Sigmoid colon (tissue), 7 donors: ENCODE measurements around the gene HIVEP3. TPM values are rescaled to one million over a fixed set of nuclear protein-coding genes. Genes with fewer than 3 reads are reported as not detected.

ENCODE experiments used
- DNase-seq: peaks from one replicate; pipeline ENCODE4 v3.0.0-alpha.2; 2019
- H3K27ac ChIP-seq, 4 donors: fragments of 200-600 bp; sonication (generic); one replicate each; pipeline ENCODE4 v1.5.1; 2016 to 2019; ENCODE audit warnings: mild to moderate bottlenecking in 1 of 4
- H3K27me3 ChIP-seq, 3 donors: fragments of 200-600 bp; sonication (generic); one replicate each; pipeline ENCODE4 v1.5.1; 2019; ENCODE audit warnings: mild to moderate bottlenecking in 1 of 3
- H3K36me3 ChIP-seq, 4 donors: fragments of 200-600 bp; sonication (generic); one replicate each; pipeline ENCODE4 v1.5.1; 2016 to 2019
- H3K4me1 ChIP-seq, 4 donors: fragments of 200-600 bp; sonication (generic); one replicate each; pipeline ENCODE4 v1.5.1; 2017 to 2019
- H3K4me3 ChIP-seq, 4 donors: fragments of 200-600 bp; sonication (generic); one replicate each; pipeline ENCODE4 v1.5.1; 2017 to 2019; ENCODE audit warnings: mild to moderate bottlenecking in 2 of 4, moderate library complexity in 1 of 4
- H3K9me3 ChIP-seq, 4 donors: fragments of 200-600 bp in 3 of 4; sonication (generic) in 3 of 4; one replicate each; pipeline versions ENCODE4 v1.5.1 to v1.6.1; 2013 to 2019
- EP300 ChIP-seq, 4 donors: sonication (generic); formaldehyde crosslinking; IDR thresholded peaks; one replicate each; pipeline ENCODE4 v1.6.1; 2017; ENCODE audit warnings: antibody characterized with exemption in 4 of 4
- POLR2A ChIP-seq, 2 donors: fragments of 450-650 bp; IDR thresholded peaks; one replicate each; pipeline ENCODE4 v1.6.1; 2016; ENCODE audit warnings: antibody characterized with exemption in 2 of 2, mild to moderate bottlenecking in 2 of 2, moderate library complexity in 2 of 2
- POLR2AphosphoS5 ChIP-seq, 4 donors: sonication (generic); formaldehyde crosslinking; IDR thresholded peaks; one replicate each; pipeline ENCODE4 v1.6.1; 2017; ENCODE audit warnings: antibody characterized with exemption in 4 of 4
- WGBS, 2 donors: extraction: QIAGEN DNeasy Blood & Tissue Kit; methylation state at CpG; one replicate each; pipeline ENCODE4 v1.1.7; 2013; 5-methylcytosine and 5-hydroxymethylcytosine counted together
- intact Hi-C: fragments of 100-400 bp; cut with DNase I; formaldehyde crosslinking; loops from one replicate; pipeline ENCODE4 v1.15.1; 2023
- polyA plus RNA-seq, 3 donors: library from polyadenylated mRNA; stranded (reverse); fragments of 200-250 nt; gene quantifications; one replicate each; pipeline ENCODE4 v1.2.3, GENCODE V29; 2013
- total RNA-seq, 4 donors: library from RNA; depleted of rRNA; stranded (reverse); fragments of >200 nt; gene quantifications; one replicate each; pipeline ENCODE4 v1.1.0, GENCODE V29; 2016
- TF ChIP-seq, protein P1 (sequence below), 4 experiments: fragments of 450-650 bp in 3 of 4; fragments of 200-600 bp in 1 of 4; IDR thresholded peaks; one replicate each; pipeline ENCODE4 v1.5.1; 2016 to 2019; ENCODE audit warnings: antibody characterized with exemption in 4 of 4, mild to moderate bottlenecking in 3 of 4, moderate library complexity in 2 of 4
- donor health status: healthy with polysubstance abuse.
- donor health status: Bipolar disorder and iron deficiency.
- donor health status: healthy.

The HIVEP3 gene
- total and polyA plus RNA-seq, 7 donors = 1.4 to 7.8 (median 3.2) TPM

DNA sequence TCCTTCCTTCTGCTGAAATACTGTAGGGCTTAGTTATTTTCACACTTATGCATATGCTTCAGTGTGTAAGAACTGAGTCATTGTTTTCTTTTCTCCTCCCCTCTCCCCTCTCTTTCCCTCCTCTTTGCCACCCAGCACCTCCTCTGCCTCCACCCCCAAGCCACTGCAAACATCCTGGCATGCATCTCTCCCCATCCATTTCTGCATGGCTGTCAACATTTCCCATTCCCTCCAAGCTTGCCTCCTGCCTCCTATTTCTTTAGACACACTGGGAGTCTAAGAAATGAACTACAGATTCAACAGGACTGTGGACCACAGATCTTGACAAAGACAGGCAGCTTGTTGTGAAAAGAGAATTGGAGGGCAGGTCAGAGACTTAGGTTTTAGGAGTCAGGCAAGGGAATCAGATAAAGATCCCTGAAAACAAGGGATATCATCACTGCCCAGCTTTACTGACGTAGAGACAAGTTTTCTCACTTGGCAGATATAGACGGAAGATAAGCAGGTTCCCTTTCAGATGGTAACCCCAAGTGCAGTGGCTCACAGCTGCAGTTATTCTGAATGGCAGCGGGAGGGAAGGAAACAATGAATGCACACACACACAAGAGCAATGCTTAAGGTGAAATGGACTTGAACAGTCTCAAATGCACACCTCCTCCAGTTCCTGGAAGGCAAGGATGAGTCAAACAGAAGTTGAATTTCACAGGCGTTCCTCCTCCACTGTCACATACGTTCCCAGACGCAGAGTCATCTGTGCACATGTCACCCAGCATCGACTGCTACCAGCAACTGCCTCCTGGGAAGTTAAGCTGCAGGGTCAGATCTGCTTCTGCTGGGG, 56.1 kb downstream of the HIVEP3 start:
- H3K4me1 ChIP-seq = no peaks in the 10 kb centered on the region
- TF ChIP-seq, protein P1, sequence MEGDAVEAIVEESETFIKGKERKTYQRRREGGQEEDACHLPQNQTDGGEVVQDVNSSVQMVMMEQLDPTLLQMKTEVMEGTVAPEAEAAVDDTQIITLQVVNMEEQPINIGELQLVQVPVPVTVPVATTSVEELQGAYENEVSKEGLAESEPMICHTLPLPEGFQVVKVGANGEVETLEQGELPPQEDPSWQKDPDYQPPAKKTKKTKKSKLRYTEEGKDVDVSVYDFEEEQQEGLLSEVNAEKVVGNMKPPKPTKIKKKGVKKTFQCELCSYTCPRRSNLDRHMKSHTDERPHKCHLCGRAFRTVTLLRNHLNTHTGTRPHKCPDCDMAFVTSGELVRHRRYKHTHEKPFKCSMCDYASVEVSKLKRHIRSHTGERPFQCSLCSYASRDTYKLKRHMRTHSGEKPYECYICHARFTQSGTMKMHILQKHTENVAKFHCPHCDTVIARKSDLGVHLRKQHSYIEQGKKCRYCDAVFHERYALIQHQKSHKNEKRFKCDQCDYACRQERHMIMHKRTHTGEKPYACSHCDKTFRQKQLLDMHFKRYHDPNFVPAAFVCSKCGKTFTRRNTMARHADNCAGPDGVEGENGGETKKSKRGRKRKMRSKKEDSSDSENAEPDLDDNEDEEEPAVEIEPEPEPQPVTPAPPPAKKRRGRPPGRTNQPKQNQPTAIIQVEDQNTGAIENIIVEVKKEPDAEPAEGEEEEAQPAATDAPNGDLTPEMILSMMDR (IDR thresholded peaks at IDR 0.05) = no peak
- TF ChIP-seq POLR2A (IDR thresholded peaks at IDR 0.05) = no peak
- TF ChIP-seq POLR2AphosphoS5 (IDR thresholded peaks at IDR 0.05) = no peak
- TF ChIP-seq EP300 (IDR thresholded peaks at IDR 0.05) = no peak
- DNase-seq = no peak
- no peak overlapping the region for H3K27ac ChIP-seq
- WGBS, 2 donors = 50 to 79% methylated on average over 7 of the region's 7 CpGs
- no peaks in the 10 kb centered on the region for H3K9me3 ChIP-seq
- intact Hi-C loops = no loop called here
- no peak overlapping the region for H3K4me3 ChIP-seq
- H3K36me3 ChIP-seq = no peaks in the 10 kb centered on the region
- no peaks in the 10 kb centered on the region for H3K27me3 ChIP-seq

DNA sequence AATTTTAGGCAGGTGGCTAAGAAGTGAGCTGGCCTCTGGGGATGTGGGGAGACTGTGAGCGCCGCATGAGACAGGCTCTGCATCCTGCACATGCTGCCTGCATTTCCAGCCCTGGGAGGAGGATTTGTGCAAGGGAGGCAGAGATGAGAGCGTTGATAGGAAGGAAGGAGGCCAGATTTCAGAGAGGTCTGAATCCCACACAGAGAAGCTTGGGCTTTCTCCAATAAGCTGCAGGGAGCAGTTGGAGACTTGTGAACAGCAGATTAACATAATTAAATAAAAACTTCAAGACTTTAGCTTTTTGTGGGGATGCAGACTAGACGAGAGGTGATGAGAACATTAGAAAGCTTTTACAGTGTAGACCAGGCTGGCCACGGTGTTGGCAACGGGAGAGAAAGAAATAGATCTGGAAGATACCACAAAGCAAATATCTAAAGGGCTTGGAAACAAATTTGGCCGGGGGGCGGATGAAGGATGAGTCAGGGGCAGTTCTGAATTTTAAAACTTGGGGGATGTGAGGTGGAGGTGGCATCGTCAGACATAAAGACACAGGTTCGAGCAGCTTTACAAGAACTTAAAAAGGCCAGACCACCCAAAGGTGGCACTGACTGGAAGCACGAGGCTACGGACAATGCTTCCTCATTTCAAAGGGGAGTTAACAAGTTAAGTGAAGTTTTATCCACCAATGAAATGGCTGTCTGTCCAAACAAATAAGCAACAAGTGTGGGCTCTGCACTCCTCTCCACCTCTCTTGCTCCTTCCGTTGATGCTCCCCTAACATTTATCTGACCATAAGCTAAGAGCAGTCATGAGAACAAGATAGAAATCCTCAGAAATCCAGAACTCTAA, 57.0 kb downstream of the HIVEP3 start:
- H3K27me3 ChIP-seq = no peaks in the 10 kb centered on the region
- no peak for DNase-seq
- intact Hi-C loops = no loop called here
- H3K4me1 ChIP-seq = peaks cover 0 to 5% (median 3%) of the 10 kb centered on the region in 4 donors
- 70 to 85% methylated on average over 13 of the region's 13 CpGs for WGBS, 2 donors
- TF ChIP-seq POLR2AphosphoS5 (IDR thresholded peaks at IDR 0.05) = no peak
- TF ChIP-seq POLR2A (IDR thresholded peaks at IDR 0.05) = no peak
- TF ChIP-seq EP300 (IDR thresholded peaks at IDR 0.05) = no peak
- TF ChIP-seq, protein P1 (IDR thresholded peaks at IDR 0.05) = no peak
- H3K9me3 ChIP-seq = no peaks in the 10 kb centered on the region
- H3K4me3 ChIP-seq = no peak overlapping the region
- no peaks in the 10 kb centered on the region for H3K36me3 ChIP-seq
- H3K27ac ChIP-seq = no peak overlapping the region

DNA sequence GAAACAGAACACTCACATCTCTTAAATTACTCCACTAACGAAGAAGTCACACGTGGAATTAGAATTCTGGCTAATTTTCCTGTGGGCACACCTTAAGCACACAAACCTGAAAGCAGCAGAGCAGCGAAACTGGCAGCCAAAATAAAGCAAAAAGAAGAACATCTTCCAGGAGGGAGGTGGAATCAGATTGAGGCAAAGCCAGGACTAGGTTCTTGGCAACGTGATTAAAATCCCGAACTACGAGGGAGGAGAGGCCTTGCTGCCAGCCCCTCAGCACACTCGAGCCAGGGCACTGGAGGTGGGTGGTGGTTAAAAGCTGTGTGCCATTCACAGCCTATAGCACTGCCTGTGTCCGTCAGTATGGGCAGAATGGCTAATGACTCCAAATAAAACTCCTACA, 58.0 kb downstream of the HIVEP3 start:
- intact Hi-C loops = no loop called here
- no peaks in the 10 kb centered on the region for H3K9me3 ChIP-seq
- 77 to 85% methylated on average over 8 of the region's 8 CpGs for WGBS, 2 donors

DNA sequence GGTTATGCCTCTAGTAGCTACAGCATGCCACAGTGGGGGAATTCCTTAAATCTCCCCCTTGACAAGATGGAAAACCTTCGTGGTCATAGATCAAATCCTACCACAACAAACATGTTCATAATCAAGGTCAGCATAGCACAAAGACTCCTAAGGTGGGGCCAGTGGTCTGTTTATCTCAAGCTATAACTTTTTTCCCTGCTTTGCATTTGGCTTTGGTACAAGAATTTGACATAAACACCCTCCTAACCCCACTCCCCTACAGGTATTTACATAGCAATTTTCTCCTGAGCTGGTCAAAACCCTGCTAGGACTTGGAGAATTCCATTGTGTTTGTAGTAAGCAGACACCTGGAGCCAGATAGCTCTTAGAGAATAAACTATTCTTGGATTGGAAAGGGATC, 58.5 kb downstream of the HIVEP3 start:
- Histone ChIP-seq H3K9me3 (no peaks in the 10 kb centered on the region), H3K27me3 (no peaks in the 10 kb centered on the region), H3K36me3 (no peaks in the 10 kb centered on the region), H3K4me1 (peaks cover 0 to 12% (median 9%) of the 10 kb centered on the region in 4 donors), H3K4me3 (no peak overlapping the region), H3K27ac (no peak overlapping the region)
- intact Hi-C loops = no loop called here
- WGBS, 2 donors = 40 to 62% methylated on average over 1 of the region's 1 CpG
- TF ChIP-seq POLR2A (IDR thresholded peaks at IDR 0.05) (no peak), EP300 (IDR thresholded peaks at IDR 0.05) (no peak), POLR2AphosphoS5 (IDR thresholded peaks at IDR 0.05) (no peak)
- TF ChIP-seq, protein P1 (IDR thresholded peaks at IDR 0.05) = no peak
- DNase-seq = no peak

More for the DNA sequence above, 58.0 kb downstream of the HIVEP3 start:
- no peak overlapping the region for H3K4me3 ChIP-seq
- no peaks in the 10 kb centered on the region for H3K27me3 ChIP-seq
- H3K4me1 ChIP-seq = peaks cover 0 to 12% (median 9%) of the 10 kb centered on the region in 4 donors
- no peak overlapping the region for H3K27ac ChIP-seq
- H3K36me3 ChIP-seq = no peaks in the 10 kb centered on the region
- DNase-seq = no peak
- TF ChIP-seq, protein P1 (IDR thresholded peaks at IDR 0.05) = no peak
- TF ChIP-seq EP300 (IDR thresholded peaks at IDR 0.05) = no peak
- TF ChIP-seq POLR2AphosphoS5 (IDR thresholded peaks at IDR 0.05) = no peak
- no peak for TF ChIP-seq POLR2A (IDR thresholded peaks at IDR 0.05)
